GM23338 (cell line): ENCODE results near the gene ST6GALNAC4. TPM values are rescaled to one million over a fixed set of nuclear protein-coding genes. Genes with fewer than 3 reads are reported as not detected.

ENCODE experiments used
- ATAC-seq: fragments of 200-7000 bp; cut with Tn5 transposase; 3 replicates; pipeline ENCODE4 v1.9.1; 2020
- DNase-seq: peaks from one replicate; pipeline ENCODE4 v3.0.0-alpha.2; 2015; ENCODE audit warnings: low spot score
- H2AFZ ChIP-seq: fragments of 200-600 bp; sonication (generic); 2 replicates; pipeline ENCODE4 v1.8.0; 2016; ENCODE audit warnings: antibody characterized with exemption, mild to moderate bottlenecking, moderate library complexity
- H3F3A ChIP-seq: fragments of 200-600 bp; sonication (generic); replicated peaks from 2 replicates; pipeline ENCODE4 v1.8.0; 2017; ENCODE audit warnings: antibody characterized with exemption, mixed run types, low read depth
- H3K27ac ChIP-seq: fragments of 200-600 bp; sonication (generic); 2 replicates; pipeline ENCODE4 v1.6.1; 2016; ENCODE audit warnings: low read depth
- H3K27me3 ChIP-seq: fragments of 200-600 bp; sonication (generic); 2 replicates; pipeline ENCODE4 v1.8.0; 2016; ENCODE audit warnings: mild to moderate bottlenecking, mixed run types, moderate library complexity; ENCODE audit not compliant: insufficient read depth
- H3K36me3 ChIP-seq: fragments of 200-600 bp; sonication (generic); 2 replicates; pipeline ENCODE4 v1.8.0; 2016; ENCODE audit warnings: mild to moderate bottlenecking; ENCODE audit not compliant: insufficient read depth
- H3K4me1 ChIP-seq: fragments of 200-600 bp; sonication (generic); 2 replicates; pipeline ENCODE4 v1.8.0; 2016; ENCODE audit warnings: mild to moderate bottlenecking, moderate library complexity; ENCODE audit not compliant: insufficient read depth
- H3K4me2 ChIP-seq: fragments of 200-600 bp; sonication (generic); 2 replicates; pipeline ENCODE4 v1.7.1; 2017; ENCODE audit warnings: mixed run types
- H3K4me3 ChIP-seq: fragments of 200-600 bp; sonication (generic); 2 replicates; pipeline ENCODE4 v1.6.1; 2016; ENCODE audit warnings: mixed run types
- H3K79me2 ChIP-seq: fragments of 200-600 bp; sonication (generic); replicated peaks from 2 replicates; pipeline ENCODE4 v1.8.0; 2017; ENCODE audit warnings: mild to moderate bottlenecking; ENCODE audit not compliant: insufficient read depth
- H3K9me2 ChIP-seq: fragments of 200-600 bp; sonication (generic); 2 replicates; pipeline ENCODE4 v1.8.0; 2017; ENCODE audit not compliant: insufficient read depth
- H4K20me1 ChIP-seq: fragments of 200-600 bp; sonication (generic); replicated peaks from 2 replicates; pipeline ENCODE4 v1.8.0; 2017; ENCODE audit warnings: mild to moderate bottlenecking; ENCODE audit not compliant: insufficient read depth
- H3K27ac Mint-ChIP-seq: 2 replicates; pipeline ENCODE4 v1.8.0; 2020; ENCODE audit warnings: inconsistent platforms, mild to moderate bottlenecking, moderate library complexity, mixed read lengths
- H3K27me3 Mint-ChIP-seq: 3 replicates; pipeline ENCODE4 v1.8.0; 2022; ENCODE audit warnings: low read depth, mild to moderate bottlenecking, moderate library complexity, mixed read lengths, inconsistent platforms; ENCODE audit not compliant: insufficient read depth, poor library complexity
- H3K36me3 Mint-ChIP-seq: 3 replicates; pipeline ENCODE4 v1.8.0; 2021; ENCODE audit warnings: low read depth, mild to moderate bottlenecking, inconsistent platforms, moderate library complexity, mixed read lengths
- H3K4me1 Mint-ChIP-seq: 3 replicates; pipeline ENCODE4 v1.8.0; 2020; ENCODE audit warnings: mild to moderate bottlenecking, inconsistent platforms, mixed read lengths
- H3K4me3 Mint-ChIP-seq: 3 replicates; pipeline ENCODE4 v1.8.0; 2021; ENCODE audit warnings: moderate library complexity, mild to moderate bottlenecking, inconsistent platforms, mixed read lengths
- H3K9me3 Mint-ChIP-seq: 3 replicates; pipeline ENCODE4 v1.8.0; 2020; ENCODE audit warnings: moderate library complexity, mild to moderate bottlenecking, inconsistent platforms, mixed read lengths
- ZNF114 ChIP-seq: fragments of 250-450 bp; sonication (Bioruptor Pico); IDR thresholded peaks from 2 replicates; pipeline ENCODE4 v1.5.0; 2020; ENCODE audit warnings: mild to moderate bottlenecking, moderate library complexity
- ZNF331 ChIP-seq: fragments of 250-450 bp; sonication (Bioruptor Pico); IDR thresholded peaks from 2 replicates; pipeline ENCODE4 v1.5.0; 2020; ENCODE audit warnings: low read depth, mild to moderate bottlenecking, moderate library complexity
- polyA plus RNA-seq: library from polyadenylated mRNA; unstranded; fragments of >200 nt; fragmentation: Nextera tagmentation; extraction: Ambion mirVana; gene quantifications from 2 replicates; pipeline ENCODE4 v1.2.1, GENCODE V29; 2016
- total RNA-seq: library from RNA; depleted of rRNA; stranded (reverse); fragments of >200 nt; shearing (Covaris generic); gene quantifications from 2 replicates; pipeline ENCODE4 v1.2.3, GENCODE V29; 2014
- TF ChIP-seq, protein P1 (sequence below): IDR thresholded peaks from 2 replicates; pipeline ENCODE4 v1.6.1; 2016; ENCODE audit warnings: antibody characterized with exemption
- TF ChIP-seq, protein P2 (sequence below), 2 experiments: fragments of 200-600 bp in 1 of 2; sonication (generic) in 1 of 2; conservative IDR thresholded peaks; 2 replicates each; pipeline versions ENCODE4 v1.5.1 to v1.6.1; 2016 to 2017; ENCODE audit warnings: antibody characterized with exemption in 2 of 2, low read depth in 2 of 2, mild to moderate bottlenecking in 2 of 2, moderate library complexity in 1 of 2
- TF ChIP-seq, protein P3 (sequence below): IDR thresholded peaks from one replicate; pipeline ENCODE4 v1.6.1; 2018; ENCODE audit warnings: antibody characterized with exemption; ENCODE audit not compliant: unreplicated experiment

Gene ST6GALNAC4
- total and polyA plus RNA-seq, 2 experiments from 2014 or later: 8.1 to 35.3 TPM

DNA sequence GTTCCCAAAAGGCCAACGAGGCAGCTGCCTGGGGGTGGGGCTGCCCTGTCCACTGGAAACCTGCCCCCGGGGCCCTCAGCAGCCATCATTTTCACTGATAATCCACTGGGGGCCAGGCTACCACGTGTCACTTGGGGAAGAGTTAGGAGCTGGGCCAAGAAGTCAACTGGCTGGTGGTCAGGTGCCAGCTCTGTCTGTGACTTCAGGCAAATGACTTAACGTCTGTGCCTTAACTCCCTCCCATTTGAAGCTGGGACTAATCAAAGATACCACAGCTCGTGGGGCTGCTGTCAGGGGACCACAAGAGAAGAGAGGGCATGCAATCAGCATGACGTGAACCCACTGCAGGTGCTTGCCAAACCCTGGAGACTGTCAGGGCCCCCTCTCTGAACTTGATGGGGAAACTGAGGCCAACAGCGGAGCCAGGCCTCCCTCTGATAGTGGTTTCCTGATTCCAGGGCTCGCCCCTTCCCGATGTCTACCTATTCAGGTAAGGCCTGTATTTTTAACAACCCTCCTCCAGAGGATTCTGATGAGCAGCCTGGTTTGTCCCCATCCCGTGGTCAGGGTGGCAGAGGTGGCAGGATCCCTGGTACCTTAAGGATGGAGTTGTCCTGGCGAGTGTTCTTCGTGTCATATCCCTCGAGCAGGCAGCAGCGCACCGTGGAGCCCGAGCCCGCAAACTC, 33.1 kb upstream of the ST6GALNAC4 start:
- no peaks in the 10 kb centered on the region; the same call in 1 of the 2 replicates for H3K4me1 ChIP-seq
- H3K4me3 ChIP-seq: no peak overlapping the region
- peaks cover 30% of the 10 kb centered on the region for H3K79me2 ChIP-seq
- H3F3A ChIP-seq: no peaks in the 10 kb centered on the region
- H3K9me2 ChIP-seq: no peaks in the 10 kb centered on the region
- peaks cover 12% of the 10 kb centered on the region for H4K20me1 ChIP-seq
- H2AFZ ChIP-seq: no peak overlapping the region
- no peaks in the 10 kb centered on the region for H3K36me3 ChIP-seq
- DNase-seq (no peak), ATAC-seq (no peak)
- no peaks in the 10 kb centered on the region for H3K27me3 ChIP-seq
- Mint-ChIP-seq H3K9me3 (no peaks in the 10 kb centered on the region), H3K27me3 (peaks cover 13% of the 10 kb centered on the region), H3K4me1 (peaks cover 9% of the 10 kb centered on the region), H3K27ac (no peak overlapping the region), H3K36me3 (peaks cover 19% of the 10 kb centered on the region), H3K4me3 (no peak overlapping the region)
- TF ChIP-seq, protein P1, sequence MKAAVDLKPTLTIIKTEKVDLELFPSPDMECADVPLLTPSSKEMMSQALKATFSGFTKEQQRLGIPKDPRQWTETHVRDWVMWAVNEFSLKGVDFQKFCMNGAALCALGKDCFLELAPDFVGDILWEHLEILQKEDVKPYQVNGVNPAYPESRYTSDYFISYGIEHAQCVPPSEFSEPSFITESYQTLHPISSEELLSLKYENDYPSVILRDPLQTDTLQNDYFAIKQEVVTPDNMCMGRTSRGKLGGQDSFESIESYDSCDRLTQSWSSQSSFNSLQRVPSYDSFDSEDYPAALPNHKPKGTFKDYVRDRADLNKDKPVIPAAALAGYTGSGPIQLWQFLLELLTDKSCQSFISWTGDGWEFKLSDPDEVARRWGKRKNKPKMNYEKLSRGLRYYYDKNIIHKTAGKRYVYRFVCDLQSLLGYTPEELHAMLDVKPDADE: no peak
- TF ChIP-seq ZNF331 (CRISPR knock-in tag): no peak
- TF ChIP-seq, protein P2, sequence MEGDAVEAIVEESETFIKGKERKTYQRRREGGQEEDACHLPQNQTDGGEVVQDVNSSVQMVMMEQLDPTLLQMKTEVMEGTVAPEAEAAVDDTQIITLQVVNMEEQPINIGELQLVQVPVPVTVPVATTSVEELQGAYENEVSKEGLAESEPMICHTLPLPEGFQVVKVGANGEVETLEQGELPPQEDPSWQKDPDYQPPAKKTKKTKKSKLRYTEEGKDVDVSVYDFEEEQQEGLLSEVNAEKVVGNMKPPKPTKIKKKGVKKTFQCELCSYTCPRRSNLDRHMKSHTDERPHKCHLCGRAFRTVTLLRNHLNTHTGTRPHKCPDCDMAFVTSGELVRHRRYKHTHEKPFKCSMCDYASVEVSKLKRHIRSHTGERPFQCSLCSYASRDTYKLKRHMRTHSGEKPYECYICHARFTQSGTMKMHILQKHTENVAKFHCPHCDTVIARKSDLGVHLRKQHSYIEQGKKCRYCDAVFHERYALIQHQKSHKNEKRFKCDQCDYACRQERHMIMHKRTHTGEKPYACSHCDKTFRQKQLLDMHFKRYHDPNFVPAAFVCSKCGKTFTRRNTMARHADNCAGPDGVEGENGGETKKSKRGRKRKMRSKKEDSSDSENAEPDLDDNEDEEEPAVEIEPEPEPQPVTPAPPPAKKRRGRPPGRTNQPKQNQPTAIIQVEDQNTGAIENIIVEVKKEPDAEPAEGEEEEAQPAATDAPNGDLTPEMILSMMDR (conservative IDR thresholded peaks at IDR 0.05; ENCODE audit: low read depth in 2 of 2): no peak
- H3K4me2 ChIP-seq: no peak overlapping the region
- H3K27ac ChIP-seq: no peak overlapping the region

DNA sequence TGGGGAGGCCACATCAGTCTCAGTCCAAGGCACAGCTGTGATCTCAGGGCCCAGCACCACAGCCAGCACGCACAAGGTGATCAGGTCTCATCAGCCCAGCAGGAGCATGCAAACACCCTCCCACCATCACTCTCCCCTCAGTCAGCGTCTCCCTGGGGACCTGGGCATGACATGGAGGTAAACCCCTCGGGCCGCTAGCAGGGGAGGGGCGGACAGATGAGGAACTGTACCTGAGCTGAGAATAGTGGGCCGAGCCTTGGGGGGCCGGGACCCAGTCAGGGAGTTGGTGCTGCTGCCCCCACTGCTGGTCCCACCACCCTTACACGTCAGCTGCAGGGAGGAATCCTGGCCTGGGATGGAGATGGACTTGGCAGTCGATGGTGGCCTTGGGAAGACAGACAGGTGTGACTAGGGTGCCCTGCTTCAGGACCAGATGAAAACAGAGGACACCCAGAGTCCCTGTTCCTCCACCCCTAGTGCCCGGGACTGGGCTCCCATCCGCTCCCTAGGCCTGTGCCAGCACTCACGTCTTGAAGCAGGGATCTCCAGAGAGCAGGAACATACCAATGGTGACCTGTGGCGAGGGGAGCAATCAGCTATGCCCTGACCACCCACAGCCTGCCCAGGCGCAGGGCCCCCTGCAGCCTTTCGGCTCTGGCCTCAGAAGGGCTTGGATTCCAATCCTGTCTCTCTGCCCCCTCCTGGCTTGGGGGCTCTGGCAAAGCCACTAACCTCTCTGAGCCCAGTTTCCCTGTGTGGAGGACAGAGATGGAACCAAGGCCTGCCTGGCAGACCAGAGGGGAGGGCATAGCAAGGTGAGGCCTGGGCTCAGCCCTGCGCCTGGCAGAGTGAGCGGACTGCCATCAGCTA, 31.2 kb upstream of the ST6GALNAC4 start:
- H3K36me3 ChIP-seq: no peaks in the 10 kb centered on the region
- no peak overlapping the region for H2AFZ ChIP-seq
- H3K9me2 ChIP-seq: no peaks in the 10 kb centered on the region
- no peak overlapping the region for H3K4me2 ChIP-seq
- no peak overlapping the region for H3K4me3 ChIP-seq
- no peak for ATAC-seq
- peaks cover 16% of the 10 kb centered on the region for H3K27me3 Mint-ChIP-seq
- H3K4me3 Mint-ChIP-seq: no peak overlapping the region
- H3K27me3 ChIP-seq: no peaks in the 10 kb centered on the region
- no peak for DNase-seq
- H3K4me1 Mint-ChIP-seq: peaks cover 13% of the 10 kb centered on the region
- 0 out of 2 replicates have a peak overlapping the region, but pooled peaks have one; percentile 44 for H3K27ac Mint-ChIP-seq
- H4K20me1 ChIP-seq: peaks cover 9% of the 10 kb centered on the region
- no peak overlapping the region for H3K27ac ChIP-seq
- H3K9me3 Mint-ChIP-seq: no peaks in the 10 kb centered on the region
- H3K36me3 Mint-ChIP-seq: peaks cover 32% of the 10 kb centered on the region
- H3K79me2 ChIP-seq: peaks cover 12% of the 10 kb centered on the region
- H3F3A ChIP-seq: peaks cover 13% of the 10 kb centered on the region
- H3K4me1 ChIP-seq: peaks cover 8% of the 10 kb centered on the region
- TF ChIP-seq ZNF114 (CRISPR knock-in tag) (no peak), ZNF331 (CRISPR knock-in tag) (no peak)
- TF ChIP-seq, protein P2 (conservative IDR thresholded peaks at IDR 0.05; ENCODE audit: low read depth in 2 of 2): no peak
- TF ChIP-seq, protein P1: no peak
- TF ChIP-seq, protein P3, sequence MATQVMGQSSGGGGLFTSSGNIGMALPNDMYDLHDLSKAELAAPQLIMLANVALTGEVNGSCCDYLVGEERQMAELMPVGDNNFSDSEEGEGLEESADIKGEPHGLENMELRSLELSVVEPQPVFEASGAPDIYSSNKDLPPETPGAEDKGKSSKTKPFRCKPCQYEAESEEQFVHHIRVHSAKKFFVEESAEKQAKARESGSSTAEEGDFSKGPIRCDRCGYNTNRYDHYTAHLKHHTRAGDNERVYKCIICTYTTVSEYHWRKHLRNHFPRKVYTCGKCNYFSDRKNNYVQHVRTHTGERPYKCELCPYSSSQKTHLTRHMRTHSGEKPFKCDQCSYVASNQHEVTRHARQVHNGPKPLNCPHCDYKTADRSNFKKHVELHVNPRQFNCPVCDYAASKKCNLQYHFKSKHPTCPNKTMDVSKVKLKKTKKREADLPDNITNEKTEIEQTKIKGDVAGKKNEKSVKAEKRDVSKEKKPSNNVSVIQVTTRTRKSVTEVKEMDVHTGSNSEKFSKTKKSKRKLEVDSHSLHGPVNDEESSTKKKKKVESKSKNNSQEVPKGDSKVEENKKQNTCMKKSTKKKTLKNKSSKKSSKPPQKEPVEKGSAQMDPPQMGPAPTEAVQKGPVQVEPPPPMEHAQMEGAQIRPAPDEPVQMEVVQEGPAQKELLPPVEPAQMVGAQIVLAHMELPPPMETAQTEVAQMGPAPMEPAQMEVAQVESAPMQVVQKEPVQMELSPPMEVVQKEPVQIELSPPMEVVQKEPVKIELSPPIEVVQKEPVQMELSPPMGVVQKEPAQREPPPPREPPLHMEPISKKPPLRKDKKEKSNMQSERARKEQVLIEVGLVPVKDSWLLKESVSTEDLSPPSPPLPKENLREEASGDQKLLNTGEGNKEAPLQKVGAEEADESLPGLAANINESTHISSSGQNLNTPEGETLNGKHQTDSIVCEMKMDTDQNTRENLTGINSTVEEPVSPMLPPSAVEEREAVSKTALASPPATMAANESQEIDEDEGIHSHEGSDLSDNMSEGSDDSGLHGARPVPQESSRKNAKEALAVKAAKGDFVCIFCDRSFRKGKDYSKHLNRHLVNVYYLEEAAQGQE: no peak
